ENCODE results near the gene MAP2K2. TPM values are rescaled to one million over a fixed set of nuclear protein-coding genes. Genes with fewer than 3 reads are reported as not detected.
A peak's percentile ranks its signal among the peaks of the same experiment; 100 is the strongest.

The MAP2K2 gene
- total RNA-seq, 6 donors from 2014 or later: 86.8 to 170 (median 134) TPM

GRCh38 chr19:4066682-4067395, 57.1 kb downstream of the MAP2K2 start, which contains the start of gene ZBTB7A:
ZBTB7A (minus strand) TSS chr19:4066899; CDS start chr19:4055232, 11,667 bp downstream.
- WGBS, 2 donors: 17% methylated on average over 1 of the region's 85 CpGs; no CpG with 5 or more reads in 1 of the 2 donors
- DNase-seq (peak; percentile 93 to 96), ATAC-seq (ENCODE audit: low FRiP score in 2 of 2) (peak; percentile 64 to 70)
- H3K9me3 ChIP-seq: no peaks in the 10 kb centered on the region
- no peaks in the 10 kb centered on the region for H3K27me3 ChIP-seq
- peak within 1 kb of the TSS; percentile 83 to 100 (median 99) for H3K4me3 ChIP-seq
- H3K4me1 ChIP-seq: peaks cover 36 to 51% (median 44%) of the 10 kb centered on the region in 4 donors
- no peak for TF ChIP-seq EP300 (IDR thresholded peaks at IDR 0.05)
- TF ChIP-seq POLR2AphosphoS5 (IDR thresholded peaks at IDR 0.05): peak; percentile 46 to 79
- TF ChIP-seq POLR2A (IDR thresholded peaks at IDR 0.05): peak in 3 of 4 donors; percentile 11 to 68 (median 18)
- TF ChIP-seq, protein P1, sequence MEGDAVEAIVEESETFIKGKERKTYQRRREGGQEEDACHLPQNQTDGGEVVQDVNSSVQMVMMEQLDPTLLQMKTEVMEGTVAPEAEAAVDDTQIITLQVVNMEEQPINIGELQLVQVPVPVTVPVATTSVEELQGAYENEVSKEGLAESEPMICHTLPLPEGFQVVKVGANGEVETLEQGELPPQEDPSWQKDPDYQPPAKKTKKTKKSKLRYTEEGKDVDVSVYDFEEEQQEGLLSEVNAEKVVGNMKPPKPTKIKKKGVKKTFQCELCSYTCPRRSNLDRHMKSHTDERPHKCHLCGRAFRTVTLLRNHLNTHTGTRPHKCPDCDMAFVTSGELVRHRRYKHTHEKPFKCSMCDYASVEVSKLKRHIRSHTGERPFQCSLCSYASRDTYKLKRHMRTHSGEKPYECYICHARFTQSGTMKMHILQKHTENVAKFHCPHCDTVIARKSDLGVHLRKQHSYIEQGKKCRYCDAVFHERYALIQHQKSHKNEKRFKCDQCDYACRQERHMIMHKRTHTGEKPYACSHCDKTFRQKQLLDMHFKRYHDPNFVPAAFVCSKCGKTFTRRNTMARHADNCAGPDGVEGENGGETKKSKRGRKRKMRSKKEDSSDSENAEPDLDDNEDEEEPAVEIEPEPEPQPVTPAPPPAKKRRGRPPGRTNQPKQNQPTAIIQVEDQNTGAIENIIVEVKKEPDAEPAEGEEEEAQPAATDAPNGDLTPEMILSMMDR (IDR thresholded peaks at IDR 0.05): peak in 3 of 6 experiments; percentile 18 to 22 (median 20)
- H3K27ac ChIP-seq: peak within 1 kb of the TSS; percentile 94 to 98 (median 97)
- peaks cover 0 to 9% (median 4%) of the 10 kb centered on the region in 4 donors for H3K36me3 ChIP-seq

GRCh38 chr19:4066176-4066606, 57.7 kb downstream of the MAP2K2 start:
- 0% methylated on average over 10 of the region's 31 CpGs; no CpG with 5 or more reads in 1 of the 2 donors for WGBS, 2 donors
- H3K9me3 ChIP-seq: no peaks in the 10 kb centered on the region
- H3K27me3 ChIP-seq: no peaks in the 10 kb centered on the region
- H3K27ac ChIP-seq: peak overlapping the region; percentile 94 to 98 (median 96)
- H3K4me1 ChIP-seq: peaks cover 42 to 58% (median 51%) of the 10 kb centered on the region in 4 donors
- TF ChIP-seq EP300 (IDR thresholded peaks at IDR 0.05): no peak
- H3K4me3 ChIP-seq: peak overlapping the region; percentile 83 to 100 (median 99)
- peaks cover 0 to 12% (median 4%) of the 10 kb centered on the region in 4 donors for H3K36me3 ChIP-seq
- DNase-seq (peak in 1 of 2 donors; percentile 91), ATAC-seq (ENCODE audit: low FRiP score in 2 of 2) (no peak)

DNA sequence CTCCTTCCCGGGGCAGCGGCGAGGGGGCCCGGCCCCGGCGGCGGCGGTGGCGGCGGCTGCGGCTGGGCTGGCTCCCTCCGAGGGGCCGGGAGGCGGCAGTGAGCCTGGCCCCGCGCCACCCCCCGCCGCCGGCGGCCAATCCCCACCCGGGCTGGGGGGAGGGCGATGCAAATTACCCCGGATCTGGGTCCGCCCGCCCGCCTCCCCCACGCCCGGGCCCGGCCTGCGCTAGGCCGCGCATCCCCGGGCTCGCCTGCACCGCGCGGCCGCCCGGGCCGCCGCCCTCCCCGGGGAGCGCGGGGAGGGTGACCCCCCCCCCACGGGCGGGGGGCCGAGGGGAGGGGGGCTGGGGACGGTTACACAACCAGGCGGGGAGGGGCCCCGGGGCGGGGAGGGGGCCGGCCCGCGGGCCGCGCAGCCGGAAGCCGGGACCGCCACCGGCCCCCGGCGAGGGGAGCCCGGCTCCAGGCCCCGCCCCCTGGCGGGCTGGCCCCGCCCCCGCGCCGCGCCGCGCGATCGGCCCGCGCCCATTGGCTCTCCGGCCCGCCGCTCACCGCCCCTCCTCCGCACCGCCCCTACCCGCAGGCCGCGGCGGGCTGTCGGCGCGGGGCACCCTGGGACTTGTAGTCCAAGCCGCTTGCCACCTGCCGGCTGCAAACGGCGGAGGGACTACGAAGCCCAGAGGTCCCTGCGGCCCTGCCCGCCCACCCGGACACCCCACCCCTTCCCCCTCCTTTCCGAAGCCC, 58.3 kb downstream of the MAP2K2 start:
- Histone ChIP-seq H3K4me1 (peaks cover 48 to 63% (median 57%) of the 10 kb centered on the region in 4 donors), H3K27ac (peak overlapping the region; percentile 97 to 98 (median 98)), H3K27me3 (no peaks in the 10 kb centered on the region), H3K9me3 (no peaks in the 10 kb centered on the region), H3K4me3 (peak overlapping the region; percentile 83 to 100 (median 99)), H3K36me3 (peaks cover 0 to 12% (median 4%) of the 10 kb centered on the region in 4 donors)
- DNase-seq: peak; percentile 97 to 99
- ATAC-seq (ENCODE audit: low FRiP score in 2 of 2): peak; percentile 91 to 94
- WGBS, 2 donors: 5% methylated on average over 4 of the region's 98 CpGs; no CpG with 5 or more reads in 1 of the 2 donors
- TF ChIP-seq, protein P1 (IDR thresholded peaks at IDR 0.05): peak in 2 of 6 experiments; percentile 32 to 40
- no peak for TF ChIP-seq EP300 (IDR thresholded peaks at IDR 0.05)
- peak in 1 of 4 donors; percentile 17 for TF ChIP-seq POLR2A (IDR thresholded peaks at IDR 0.05)
- TF ChIP-seq POLR2AphosphoS5 (IDR thresholded peaks at IDR 0.05): peak in 1 of 2 donors; percentile 28

- Histone ChIP-seq H3K4me3 (peak overlapping the region; percentile 80 to 100 (median 92)), H3K27ac (peak overlapping the region; percentile 96 to 98 (median 97)), H3K27me3 (no peaks in the 10 kb centered on the region), H3K9me3 (no peaks in the 10 kb centered on the region), H3K4me1 (peaks cover 56 to 72% (median 65%) of the 10 kb centered on the region in 4 donors), H3K36me3 (peaks cover 0 to 12% (median 4%) of the 10 kb centered on the region in 4 donors)
- peak; percentile 61 to 90 for DNase-seq
- TF ChIP-seq, protein P1 (IDR thresholded peaks at IDR 0.05): peak in 1 of 6 experiments; percentile 24
- no peak for TF ChIP-seq POLR2A (IDR thresholded peaks at IDR 0.05)
- peak in 1 of 2 donors; percentile 22 for TF ChIP-seq POLR2AphosphoS5 (IDR thresholded peaks at IDR 0.05)
- no peak for ATAC-seq (ENCODE audit: low FRiP score in 2 of 2)
- WGBS, 2 donors: 0% methylated on average over 4 to 22 of the region's 57 CpGs
These were observed 59.2 kb downstream of the MAP2K2 start for GRCh38 chr19:4064496-4065260.
